GM18508 (cell line): ENCODE data around the gene KLHL42.
"Not testable (repeated sequence)": the region's sequence is repeated elsewhere in the genome, so short reads cannot be mapped to it uniquely, and the experiment has no call there.

Source experiments
- ATAC-seq: cut with Tn5 transposase; IDR thresholded peaks from one replicate; pipeline ENCODE4 v1.9.1; 2021; ENCODE audit warnings: moderate number of reproducible peaks; ENCODE audit not compliant: insufficient read depth, unreplicated experiment

KLHL42 gene

DNA sequence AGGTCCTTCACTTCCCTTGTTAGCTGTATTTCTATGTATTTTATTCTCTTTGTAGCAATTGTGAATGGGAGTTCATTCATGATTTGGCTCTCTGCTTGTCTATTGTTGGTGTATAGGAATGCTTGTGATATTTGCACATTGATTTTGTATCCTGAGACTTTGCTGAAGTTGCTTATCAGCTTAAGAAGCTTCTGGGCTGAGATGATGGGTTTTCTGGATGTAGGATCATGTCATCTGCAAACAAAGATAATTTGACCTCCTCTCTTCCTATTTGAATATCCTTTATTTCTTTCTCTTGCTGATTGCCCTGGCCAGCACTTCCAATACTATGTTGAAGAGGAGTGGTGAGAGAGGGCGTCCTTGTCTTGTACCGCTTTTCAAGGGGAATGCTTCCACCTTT lies 67.3 kb downstream of the KLHL42 start:
- not testable (repeated sequence) for ATAC-seq

GRCh38 chr12:27851311-27851710 lies 71.3 kb downstream of the KLHL42 start:
- no peak for ATAC-seq

- ATAC-seq, result no peak
These were observed 72.1 kb downstream of the KLHL42 start for GRCh38 chr12:27852117-27852516.
